GM12801 (cell line): Measurements from ENCODE around the gene MNX1.

Experiments
- CTCF ChIP-seq: IDR thresholded peaks from one replicate; pipeline ENCODE4 v1.5.1; 2011; ENCODE audit warnings: control low read depth; ENCODE audit not compliant: insufficient read length; ENCODE audit errors: extremely low read depth

MNX1 gene

GRCh38 chr7:156993021-156993924 is 17.2 kb downstream of the MNX1 start:
- no peak for TF ChIP-seq CTCF

DNA sequence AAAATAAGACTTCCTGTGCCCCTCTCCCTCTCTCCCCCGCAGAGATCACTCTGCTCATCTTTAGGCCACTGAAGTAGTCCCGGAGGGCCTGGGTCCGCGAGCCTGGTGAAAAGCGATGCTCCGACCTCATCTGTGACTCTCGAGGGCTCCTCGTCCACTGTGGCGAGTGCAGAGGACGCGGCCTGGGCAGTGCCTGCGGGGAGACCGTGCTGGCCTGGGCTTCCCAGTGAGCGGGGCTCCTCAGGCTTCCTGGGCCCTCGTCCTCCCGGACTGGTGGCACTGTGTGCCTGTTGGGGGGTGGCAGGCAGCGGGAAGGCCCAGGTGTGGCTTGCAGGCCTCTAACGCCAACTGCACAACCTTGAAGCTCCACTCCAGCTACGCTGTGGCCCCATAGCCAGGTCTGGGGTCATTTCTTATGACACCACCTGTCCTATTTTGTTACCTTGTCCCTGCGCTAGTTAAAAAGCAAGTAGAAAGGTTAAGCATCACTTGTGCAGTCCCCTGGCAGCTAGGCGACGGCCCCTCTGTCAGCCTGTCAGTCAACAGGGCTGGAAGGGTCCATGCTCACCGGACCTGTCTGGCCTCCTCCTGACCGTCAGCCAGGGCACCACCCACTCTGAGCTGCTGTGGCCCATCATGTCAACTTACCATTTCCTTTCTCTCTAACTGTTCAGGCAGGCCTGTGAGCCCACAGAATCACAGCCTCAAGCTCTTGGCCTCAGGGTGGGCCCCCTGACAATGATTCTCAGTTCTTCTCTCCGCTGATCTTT is 20.5 kb downstream of the MNX1 start:
- TF ChIP-seq CTCF, result no peak

DNA sequence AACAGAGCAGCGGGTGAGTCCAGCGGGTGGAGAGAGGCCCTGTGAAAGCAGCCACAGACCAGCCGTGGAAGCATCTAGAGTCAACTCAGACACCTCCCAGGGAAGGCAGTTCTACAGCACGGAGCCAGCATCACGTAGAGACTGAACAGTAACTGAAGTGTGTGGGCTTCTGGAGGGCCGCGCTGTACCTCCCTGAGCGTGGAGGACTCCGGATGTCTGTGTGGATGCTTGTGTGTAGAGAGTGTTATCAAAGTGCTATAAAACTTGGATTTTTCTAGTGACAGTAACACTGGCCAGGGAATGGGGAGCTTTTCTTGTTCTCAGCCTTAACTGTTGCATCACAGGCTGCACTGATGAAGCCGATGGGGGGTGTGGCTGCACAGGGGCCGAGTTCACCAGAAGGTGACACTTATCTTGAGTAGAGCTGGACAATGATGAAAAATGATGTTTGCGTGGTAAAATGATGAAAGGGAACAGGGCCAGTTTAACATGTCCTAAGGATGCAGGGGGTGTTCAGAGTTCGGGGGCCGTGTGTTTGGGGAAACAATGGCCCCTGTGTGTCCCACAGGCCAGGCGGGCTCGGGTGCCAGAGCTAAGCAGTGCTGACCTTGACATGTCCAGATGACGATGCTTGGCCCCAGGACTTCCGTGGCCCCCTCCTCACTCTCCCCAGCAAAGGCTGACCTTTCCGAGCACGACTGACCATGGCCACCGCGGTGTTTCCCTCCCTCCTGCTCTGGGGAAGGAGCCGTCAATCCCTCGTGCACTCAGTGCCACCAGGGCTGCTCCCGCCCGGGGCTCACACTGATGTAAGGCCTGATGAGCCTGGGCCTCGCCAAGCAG is 21.9 kb downstream of the MNX1 start:
- no peak for TF ChIP-seq CTCF

GRCh38 chr7:156986378-156986777 is 24.1 kb downstream of the MNX1 start:
- TF ChIP-seq CTCF, result no peak

GRCh38 chr7:156985101-156985992 is 25.1 kb downstream of the MNX1 start:
- no peak for TF ChIP-seq CTCF

GRCh38 chr7:156984174-156984891 is 26.1 kb downstream of the MNX1 start:
- no peak for TF ChIP-seq CTCF
